Rectal smooth muscle tissue (tissue), 1 donor: ENCODE results near the gene ZNF462.

Source experiments
- H3K27ac ChIP-seq: one replicate; pipeline ENCODE4 v1.7.0; 2013; ENCODE audit warnings: low read depth, low read length, inconsistent platforms
- H3K27me3 ChIP-seq: one replicate; pipeline ENCODE4 v1.7.0; 2013; ENCODE audit warnings: low read length; ENCODE audit not compliant: control insufficient read depth, insufficient read depth
- H3K36me3 ChIP-seq: one replicate; pipeline ENCODE4 v1.7.0; 2013; ENCODE audit warnings: low read length; ENCODE audit not compliant: control insufficient read depth, insufficient read depth
- H3K4me1 ChIP-seq: one replicate; pipeline ENCODE4 v1.7.0; 2013; ENCODE audit warnings: low read length; ENCODE audit not compliant: control insufficient read depth, insufficient read depth
- H3K4me3 ChIP-seq: one replicate; pipeline ENCODE4 v1.7.0; 2013; ENCODE audit warnings: low read length
- H3K9ac ChIP-seq: one replicate; pipeline ENCODE4 v1.7.0; 2013; ENCODE audit warnings: low read length

ZNF462 gene

DNA sequence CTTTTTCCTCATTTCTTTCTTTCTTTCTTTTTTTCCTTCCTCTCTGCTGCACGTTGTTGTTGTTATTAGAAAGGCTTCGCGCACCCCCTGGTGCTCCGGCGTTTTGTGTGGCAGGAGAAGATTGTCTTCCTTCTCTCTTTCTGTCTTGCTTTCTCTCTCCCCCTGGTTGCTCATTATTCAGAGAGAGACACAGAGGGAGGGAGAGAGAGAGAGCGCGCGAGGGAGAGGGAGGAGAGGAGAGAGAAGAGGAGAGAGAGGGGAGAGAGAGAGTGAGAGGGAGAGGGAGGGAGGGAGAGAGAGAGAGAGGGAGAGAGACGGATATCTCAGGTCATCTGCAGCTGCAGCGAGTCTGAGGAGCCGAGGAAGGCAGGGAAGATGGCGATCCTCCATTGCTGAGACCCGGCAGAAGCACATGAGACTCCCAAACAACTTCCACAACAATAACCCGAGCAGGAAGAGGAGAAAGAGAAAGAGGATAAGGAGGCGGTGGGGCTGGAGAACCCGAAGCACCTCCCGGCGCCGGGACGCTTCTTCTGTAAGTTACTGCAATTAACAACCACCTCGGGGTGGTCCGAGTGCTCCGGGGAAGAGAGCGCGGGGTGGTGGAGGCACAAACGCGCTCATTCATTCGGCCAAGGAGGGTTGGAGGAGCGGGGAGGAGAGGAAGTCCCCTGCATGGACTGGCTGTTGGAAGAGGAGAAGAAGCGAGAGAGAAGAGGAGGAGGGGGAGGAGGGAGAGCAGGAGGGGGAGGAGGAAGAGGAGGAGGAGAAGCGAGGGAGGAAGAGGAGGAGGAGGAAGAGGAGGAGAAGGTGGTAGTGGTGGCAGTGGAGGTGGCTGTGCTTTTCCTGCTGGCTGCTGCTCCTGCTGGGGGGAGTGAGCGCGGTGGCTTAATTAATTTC, at the start of gene ZNF462:
Gene ZNF462 (plus strand): TSS at position 346 of the 900 bp plus-strand sequence. CDS start 60,218 bp downstream, outside the sequence.
- peak within 1 kb of the TSS; percentile 97 for H3K4me3 ChIP-seq
- H3K36me3 ChIP-seq = no peaks in the 10 kb centered on the region
- H3K4me1 ChIP-seq = peaks cover 10% of the 10 kb centered on the region

DNA sequence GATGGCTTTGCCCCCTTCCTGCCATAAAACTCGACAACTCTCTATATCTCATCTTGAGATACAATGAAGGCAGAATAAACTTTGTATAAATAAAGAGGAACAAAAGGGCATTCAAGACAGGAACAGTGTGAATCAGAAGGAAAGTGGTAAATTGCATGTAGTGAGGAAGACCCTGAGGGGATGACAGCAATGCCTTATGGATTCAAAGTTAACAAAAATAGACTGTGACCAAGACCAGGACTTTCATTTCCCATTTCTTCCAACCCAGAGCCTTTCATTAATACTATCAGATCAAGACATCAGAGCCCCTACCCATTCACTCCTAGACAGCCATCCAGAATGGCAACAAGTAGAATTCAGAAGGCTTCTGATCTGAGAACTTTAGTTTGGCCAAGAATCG, 46.4 kb upstream of the ZNF462 start:
- H3K27me3 ChIP-seq = no peaks in the 10 kb centered on the region
- no peak overlapping the region for H3K27ac ChIP-seq
- H3K4me3 ChIP-seq = no peak overlapping the region
- no peaks in the 10 kb centered on the region for H3K4me1 ChIP-seq
- H3K9ac ChIP-seq = no peak overlapping the region
- no peaks in the 10 kb centered on the region for H3K36me3 ChIP-seq

More for the DNA sequence above, at the start of gene ZNF462:
- Histone ChIP-seq H3K27me3 (no peaks in the 10 kb centered on the region), H3K27ac (peak within 1 kb of the TSS; percentile 85), H3K9ac (peak within 1 kb of the TSS; percentile 64)

DNA sequence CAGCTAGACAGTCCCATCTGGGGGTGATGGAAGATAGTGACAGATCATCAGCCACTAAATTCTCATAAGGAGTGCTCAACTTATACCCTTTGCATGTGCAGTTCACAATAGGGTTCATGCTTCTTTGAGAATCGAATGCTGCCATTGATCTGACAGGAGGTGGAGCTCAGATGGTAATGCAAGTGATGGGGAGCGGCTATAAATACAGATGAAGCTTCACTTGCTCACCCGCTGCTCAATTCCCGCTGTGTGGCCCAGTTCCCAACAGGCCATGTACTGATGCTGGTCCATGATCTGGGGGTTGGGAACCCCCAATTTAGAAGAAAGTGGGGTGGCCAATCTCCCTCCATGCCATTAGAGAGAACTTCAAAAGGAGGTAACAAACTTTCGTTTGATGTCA, 44.9 kb upstream of the ZNF462 start:
- H3K4me1 ChIP-seq = no peaks in the 10 kb centered on the region
- H3K27me3 ChIP-seq = no peaks in the 10 kb centered on the region
- H3K4me3 ChIP-seq = no peak overlapping the region
- no peak overlapping the region for H3K27ac ChIP-seq
- no peak overlapping the region for H3K9ac ChIP-seq
- no peaks in the 10 kb centered on the region for H3K36me3 ChIP-seq

- H3K27ac ChIP-seq = no peak overlapping the region
- H3K9ac ChIP-seq = no peak overlapping the region
- H3K27me3 ChIP-seq = no peaks in the 10 kb centered on the region
- H3K36me3 ChIP-seq = no peaks in the 10 kb centered on the region
- no peak overlapping the region for H3K4me3 ChIP-seq
- H3K4me1 ChIP-seq = no peaks in the 10 kb centered on the region
These were observed 42.1 kb upstream of the ZNF462 start for GRCh38 chr9:106820866-106821265.

GRCh38 chr9:106828070-106828469, 34.9 kb upstream of the ZNF462 start:
- Histone ChIP-seq H3K4me3 (no peak overlapping the region), H3K27ac (no peak overlapping the region), H3K36me3 (no peaks in the 10 kb centered on the region), H3K9ac (no peak overlapping the region), H3K27me3 (no peaks in the 10 kb centered on the region), H3K4me1 (peaks cover 14% of the 10 kb centered on the region)

GRCh38 chr9:106828965-106829364, 34.0 kb upstream of the ZNF462 start:
- Histone ChIP-seq H3K36me3 (no peaks in the 10 kb centered on the region), H3K4me1 (peaks cover 14% of the 10 kb centered on the region), H3K9ac (no peak overlapping the region), H3K27me3 (no peaks in the 10 kb centered on the region), H3K27ac (no peak overlapping the region), H3K4me3 (no peak overlapping the region)

DNA sequence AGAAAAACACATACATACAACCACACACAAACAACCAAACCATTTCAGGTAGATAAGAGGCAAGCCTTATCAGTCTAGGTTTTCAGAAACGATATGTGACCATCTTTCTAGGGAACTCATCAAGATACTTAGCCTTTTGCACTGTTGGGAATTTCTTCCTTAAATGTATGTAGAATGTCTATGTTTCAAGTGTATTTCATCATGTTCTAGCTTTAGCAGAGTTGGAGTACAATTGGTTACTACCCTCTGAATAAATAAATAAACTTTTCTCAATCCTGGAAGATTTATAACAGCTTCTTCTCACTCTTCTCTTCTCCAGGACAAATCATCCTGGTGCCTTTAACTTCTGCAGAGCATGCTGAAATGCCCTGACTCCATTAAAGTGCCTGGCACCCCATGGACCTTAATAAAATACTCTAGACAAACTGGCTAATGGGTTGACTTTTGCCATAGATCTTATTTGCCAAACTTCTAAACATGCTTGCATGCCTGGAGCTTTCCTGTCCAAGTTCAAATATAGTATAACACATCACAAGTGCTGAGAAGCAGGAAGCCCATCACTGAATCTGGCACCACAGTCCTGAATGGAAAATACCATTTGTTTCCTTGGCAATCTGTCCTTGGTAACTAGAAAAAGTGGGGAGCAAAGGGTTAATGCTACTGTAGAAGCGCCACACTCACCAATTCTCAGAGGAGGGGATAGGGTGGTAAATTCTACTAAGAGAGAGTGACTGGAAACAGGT, 33.1 kb upstream of the ZNF462 start:
- Histone ChIP-seq H3K4me1 (peaks cover 14% of the 10 kb centered on the region), H3K27ac (peak overlapping the region; percentile 86), H3K36me3 (no peaks in the 10 kb centered on the region), H3K27me3 (no peaks in the 10 kb centered on the region), H3K9ac (no peak overlapping the region), H3K4me3 (peak overlapping the region; percentile 30)

DNA sequence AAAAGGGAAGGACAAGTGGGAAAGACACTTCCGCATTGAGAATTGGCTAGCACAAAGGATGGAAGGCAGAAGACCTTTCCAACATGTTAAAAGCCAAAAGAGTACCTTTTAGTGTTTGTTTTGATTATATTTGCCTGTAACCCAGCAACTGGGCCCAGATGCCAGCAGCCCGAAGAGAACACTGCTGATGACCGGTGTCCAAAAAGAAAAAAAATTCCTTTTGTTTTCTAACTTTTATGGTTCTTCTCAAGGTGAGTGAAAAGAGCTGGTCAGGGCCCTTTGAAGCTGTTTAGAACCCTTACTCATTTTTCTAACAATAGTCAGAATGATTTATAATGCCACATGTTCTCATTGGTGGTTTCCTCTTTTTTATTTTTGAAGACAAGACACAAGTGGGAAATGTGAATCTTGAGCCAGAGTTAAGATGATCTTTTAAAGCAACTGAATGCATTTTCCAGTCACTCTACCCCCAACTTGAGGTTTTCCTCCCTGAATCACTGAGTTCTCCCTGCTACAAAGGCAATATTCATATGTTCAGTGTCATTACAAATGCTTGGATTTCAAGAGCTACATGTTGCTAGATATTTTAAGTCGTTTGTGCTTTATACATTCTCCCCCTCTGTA, 32.3 kb upstream of the ZNF462 start:
- no peak overlapping the region for H3K9ac ChIP-seq
- H3K36me3 ChIP-seq = no peaks in the 10 kb centered on the region
- peaks cover 14% of the 10 kb centered on the region for H3K4me1 ChIP-seq
- H3K27me3 ChIP-seq = no peaks in the 10 kb centered on the region
- peak overlapping the region; percentile 30 for H3K4me3 ChIP-seq
- H3K27ac ChIP-seq = peak overlapping the region; percentile 86

- Histone ChIP-seq H3K27me3 (no peaks in the 10 kb centered on the region), H3K4me3 (no peak overlapping the region), H3K27ac (no peak overlapping the region), H3K36me3 (no peaks in the 10 kb centered on the region), H3K4me1 (peaks cover 9% of the 10 kb centered on the region), H3K9ac (no peak overlapping the region)
These were observed 28.1 kb upstream of the ZNF462 start for GRCh38 chr9:106834888-106835287.

GRCh38 chr9:106835840-106836239, 27.1 kb upstream of the ZNF462 start:
- Histone ChIP-seq H3K9ac (no peak overlapping the region), H3K4me1 (peaks cover 4% of the 10 kb centered on the region), H3K27me3 (no peaks in the 10 kb centered on the region), H3K27ac (no peak overlapping the region), H3K4me3 (no peak overlapping the region), H3K36me3 (no peaks in the 10 kb centered on the region)

GRCh38 chr9:106843371-106843770, 19.6 kb upstream of the ZNF462 start:
- H3K4me3 ChIP-seq = no peak overlapping the region
- H3K27ac ChIP-seq = no peak overlapping the region
- no peaks in the 10 kb centered on the region for H3K27me3 ChIP-seq
- no peak overlapping the region for H3K9ac ChIP-seq
- H3K4me1 ChIP-seq = no peaks in the 10 kb centered on the region
- H3K36me3 ChIP-seq = no peaks in the 10 kb centered on the region

DNA sequence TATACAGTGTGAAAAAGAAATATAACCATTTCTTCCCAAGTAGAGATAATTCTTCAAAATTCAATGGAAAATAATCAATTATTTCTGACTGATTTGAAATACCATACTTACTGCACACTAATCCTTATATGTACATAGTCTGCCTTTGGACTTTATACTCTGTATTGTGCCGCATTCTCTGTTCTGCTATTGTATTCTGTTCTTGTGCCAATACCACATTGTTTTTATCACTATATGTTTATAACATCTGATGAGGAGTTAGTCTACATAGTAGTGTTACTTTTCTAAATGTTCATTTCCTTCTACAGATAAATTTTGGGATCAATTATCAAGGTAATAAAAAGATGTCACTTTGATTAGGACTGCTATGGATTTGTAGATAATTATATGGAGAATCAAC, 16.7 kb upstream of the ZNF462 start:
- Histone ChIP-seq H3K27me3 (no peaks in the 10 kb centered on the region), H3K4me3 (no peak overlapping the region), H3K27ac (no peak overlapping the region), H3K36me3 (no peaks in the 10 kb centered on the region), H3K9ac (no peak overlapping the region), H3K4me1 (no peaks in the 10 kb centered on the region)
